H9 (cell line): Measurements from ENCODE around the gene SCNN1B. TPM values are rescaled to one million over a fixed set of nuclear protein-coding genes. Genes with fewer than 3 reads are reported as not detected.

Experiments
- DNase-seq: peaks from one replicate; pipeline ENCODE4 v3.0.0-alpha.2; 2017
- H2AFZ ChIP-seq: one replicate; pipeline ENCODE4 v1.6.1; 2013; ENCODE audit warnings: mild to moderate bottlenecking, low read length, control low read depth, moderate library complexity
- H2AK5ac ChIP-seq: 2 replicates; pipeline ENCODE4 v1.6.1; 2013; ENCODE audit warnings: low read length, control low read depth, mixed read lengths; ENCODE audit not compliant: insufficient read length
- H2BK120ac ChIP-seq: one replicate; pipeline ENCODE4 v1.6.1; 2013; ENCODE audit warnings: low read depth, mild to moderate bottlenecking, low read length, control low read depth, inconsistent platforms; ENCODE audit not compliant: poor library complexity, severe bottlenecking
- H2BK12ac ChIP-seq: 2 replicates; pipeline ENCODE4 v1.6.1; 2013; ENCODE audit warnings: low read length, control low read depth, mixed read lengths, low read depth; ENCODE audit not compliant: insufficient read length
- H2BK15ac ChIP-seq: 2 replicates; pipeline ENCODE4 v1.6.1; 2013; ENCODE audit warnings: low read depth, low read length, control low read depth
- H2BK20ac ChIP-seq: one replicate; pipeline ENCODE4 v1.6.1; 2013; ENCODE audit warnings: low read depth, mild to moderate bottlenecking, low read length, control low read depth, inconsistent platforms; ENCODE audit not compliant: poor library complexity, severe bottlenecking
- H2BK5ac ChIP-seq: 2 replicates; pipeline ENCODE4 v1.6.1; 2013; ENCODE audit warnings: low read length, control low read depth, mixed read lengths; ENCODE audit not compliant: insufficient read length
- H3K14ac ChIP-seq: 2 replicates; pipeline ENCODE4 v1.6.1; 2013; ENCODE audit warnings: low read length, control low read depth; ENCODE audit not compliant: insufficient read depth
- H3K18ac ChIP-seq: 2 replicates; pipeline ENCODE4 v1.6.1; 2013; ENCODE audit warnings: low read depth, mild to moderate bottlenecking, mixed read lengths, low read length, control low read depth; ENCODE audit not compliant: insufficient read length
- H3K23ac ChIP-seq: 2 replicates; pipeline ENCODE4 v1.6.1; 2013; ENCODE audit warnings: low read length, control low read depth, mixed read lengths, low read depth; ENCODE audit not compliant: insufficient read length
- H3K23me2 ChIP-seq: 2 replicates; pipeline ENCODE4 v1.6.1; 2013; ENCODE audit warnings: low read depth, mild to moderate bottlenecking, mixed read lengths, low read length, control low read depth; ENCODE audit not compliant: insufficient read length, poor library complexity, severe bottlenecking
- H3K27ac ChIP-seq: 2 replicates; pipeline ENCODE4 v1.5.1; 2013; ENCODE audit warnings: low read length, control low read depth, mixed read lengths, low read depth; ENCODE audit not compliant: insufficient read length
- H3K27me3 ChIP-seq: 2 replicates; pipeline ENCODE4 v1.6.1; 2013; ENCODE audit warnings: low read length, control low read depth, inconsistent platforms; ENCODE audit not compliant: insufficient read depth
- H3K4ac ChIP-seq: 2 replicates; pipeline ENCODE4 v1.6.1; 2013; ENCODE audit warnings: low read depth, mild to moderate bottlenecking, control low read depth, inconsistent platforms, low read length, moderate library complexity
- H3K4me1 ChIP-seq: 2 replicates; pipeline ENCODE4 v1.6.1; 2013; ENCODE audit warnings: low read length, control low read depth, inconsistent platforms; ENCODE audit not compliant: insufficient read depth
- H3K4me2 ChIP-seq: 2 replicates; pipeline ENCODE4 v1.6.1; 2013; ENCODE audit warnings: low read length, control low read depth, mixed read lengths; ENCODE audit not compliant: insufficient read length, insufficient read depth
- H3K56ac ChIP-seq: 2 replicates; pipeline ENCODE4 v1.6.1; 2013; ENCODE audit warnings: low read depth, mild to moderate bottlenecking, mixed read lengths, low read length, control low read depth; ENCODE audit not compliant: insufficient read length
- H3K79me1 ChIP-seq: 2 replicates; pipeline ENCODE4 v1.6.1; 2013; ENCODE audit warnings: low read depth, mild to moderate bottlenecking, moderate library complexity, low read length, control low read depth, inconsistent platforms; ENCODE audit not compliant: insufficient read depth, poor library complexity, severe bottlenecking
- H3K79me2 ChIP-seq: 2 replicates; pipeline ENCODE4 v1.6.1; 2013; ENCODE audit warnings: low read length, control low read depth, inconsistent platforms; ENCODE audit not compliant: insufficient read depth
- H3K9ac ChIP-seq: 2 replicates; pipeline ENCODE4 v1.6.1; 2013; ENCODE audit warnings: low read length, control low read depth, mixed read lengths; ENCODE audit not compliant: insufficient read length; ENCODE audit errors: extremely low read depth
- H3K9me3 ChIP-seq: one replicate; pipeline ENCODE4 v1.6.1; 2013; ENCODE audit warnings: low read depth, low read length, inconsistent platforms; ENCODE audit not compliant: control insufficient read depth
- H3T11ph ChIP-seq: one replicate; pipeline ENCODE4 v1.6.1; 2013; ENCODE audit warnings: mild to moderate bottlenecking, low read length, control low read depth, inconsistent platforms
- H4K20me1 ChIP-seq: one replicate; pipeline ENCODE4 v1.6.1; 2013; ENCODE audit not compliant: control insufficient read depth, insufficient read length, insufficient read depth
- H4K5ac ChIP-seq: 2 replicates; pipeline ENCODE4 v1.6.1; 2013; ENCODE audit warnings: low read depth, mild to moderate bottlenecking, mixed read lengths, low read length, control low read depth; ENCODE audit not compliant: insufficient read length
- H4K8ac ChIP-seq: replicated peaks from 2 replicates; pipeline ENCODE4 v1.6.1; 2013; ENCODE audit warnings: low read length, control low read depth, mixed read lengths, low read depth; ENCODE audit not compliant: insufficient read length
- H4K91ac ChIP-seq: 2 replicates; pipeline ENCODE4 v1.6.1; 2013; ENCODE audit warnings: low read depth, mild to moderate bottlenecking, moderate library complexity, mixed read lengths, low read length, control low read depth; ENCODE audit not compliant: insufficient read length
- H3K27ac Mint-ChIP-seq, 3 experiments: 2 replicates in 2 of 3; 3 replicates in 1 of 3; pipeline ENCODE4 v1.8.0; 2020 to 2021; ENCODE audit warnings: mixed read lengths in 3 of 3, mild to moderate bottlenecking in 1 of 3, moderate library complexity in 1 of 3
- H3K27me3 Mint-ChIP-seq: 2 replicates; pipeline ENCODE4 v1.8.0; 2021; ENCODE audit warnings: low read depth, mild to moderate bottlenecking, moderate library complexity, mixed read lengths
- H3K36me3 Mint-ChIP-seq, 3 experiments: 2 replicates in 2 of 3; 3 replicates in 1 of 3; pipeline ENCODE4 v1.8.0; 2020 to 2021; ENCODE audit warnings: low read depth in 3 of 3, mixed read lengths in 3 of 3; ENCODE audit not compliant: insufficient read depth in 1 of 3
- H3K4me1 Mint-ChIP-seq, 2 experiments: 2 replicates each; pipeline ENCODE4 v1.8.0; 2020; ENCODE audit warnings: mixed read lengths in 2 of 2
- H3K4me3 Mint-ChIP-seq, 2 experiments: 2 replicates in 1 of 2; 3 replicates in 1 of 2; pipeline ENCODE4 v1.8.0; 2020 to 2021; ENCODE audit warnings: mild to moderate bottlenecking in 2 of 2, mixed read lengths in 2 of 2, moderate library complexity in 1 of 2
- H3K9me3 Mint-ChIP-seq, 2 experiments: 2 replicates in 1 of 2; 3 replicates in 1 of 2; pipeline ENCODE4 v1.8.0; 2020; ENCODE audit warnings: mild to moderate bottlenecking in 2 of 2, mixed read lengths in 2 of 2, moderate library complexity in 1 of 2
- WGBS: extraction: QIAGEN DNeasy Blood & Tissue Kit; methylation state at CpG from one replicate; pipeline ENCODE4 v1.1.7; 2013; ENCODE audit warnings: missing lambda C conversion rate, low lambda C conversion rate, mixed read lengths; ENCODE audit not compliant: insufficient read length; ENCODE audit errors: extremely low coverage; 5-methylcytosine and 5-hydroxymethylcytosine counted together
- total RNA-seq: library from RNA; stranded (reverse); gene quantifications from 2 replicates; pipeline ENCODE4 v1.2.1, GENCODE V29; 2021
- TF ChIP-seq, protein P1 (sequence below): fragments of 200-600 bp; sonication (generic); conservative IDR thresholded peaks from 3 replicates; pipeline ENCODE4 v1.8.0; 2021; ENCODE audit warnings: antibody characterized with exemption, mild to moderate bottlenecking

Gene SCNN1B
- total RNA-seq, 1 experiment from 2014 or later: 0.11 TPM

- WGBS: no CpG with 5 or more reads among the region's 13 CpGs
- H2BK120ac ChIP-seq: no peak overlapping the region
- no peak overlapping the region for H3K14ac ChIP-seq
- H3K27me3 ChIP-seq: no peaks in the 10 kb centered on the region
- H2BK15ac ChIP-seq: no peak overlapping the region
- H3K4me1 ChIP-seq: no peaks in the 10 kb centered on the region
- no peak overlapping the region for H2BK5ac ChIP-seq
- no peak overlapping the region for H3K4me2 ChIP-seq
- no peak overlapping the region for H2AFZ ChIP-seq
- Mint-ChIP-seq H3K27me3 (no peaks in the 10 kb centered on the region; the same call in 1 of the 2 replicates), H3K4me1 (no peaks in the 10 kb centered on the region), H3K27ac (no peak overlapping the region), H3K4me3 (no peak overlapping the region), H3K9me3 (peaks cover 0 to 6% of the 10 kb centered on the region in 2 experiments; a peak in 2 of 5 replicates), H3K36me3 (no peaks in the 10 kb centered on the region; a peak in 1 of 7 replicates)
- H2AK5ac ChIP-seq: no peak overlapping the region
- H4K8ac ChIP-seq: no peak overlapping the region
- no peaks in the 10 kb centered on the region for H3K9me3 ChIP-seq
- no peak overlapping the region for H2BK12ac ChIP-seq
- no peak overlapping the region for H2BK20ac ChIP-seq
- H3K27ac ChIP-seq: no peak overlapping the region
- H3T11ph ChIP-seq: no peak overlapping the region
- H4K20me1 ChIP-seq: no peaks in the 10 kb centered on the region
- H3K56ac ChIP-seq: no peak overlapping the region
- H3K9ac ChIP-seq: no peak overlapping the region
- no peak overlapping the region for H4K91ac ChIP-seq
- H3K18ac ChIP-seq: no peak overlapping the region
- no peaks in the 10 kb centered on the region for H3K79me1 ChIP-seq
- DNase-seq: no peak
- H3K79me2 ChIP-seq: no peaks in the 10 kb centered on the region
- no peaks in the 10 kb centered on the region for H3K23me2 ChIP-seq
- H4K5ac ChIP-seq: no peak overlapping the region
- TF ChIP-seq, protein P1, sequence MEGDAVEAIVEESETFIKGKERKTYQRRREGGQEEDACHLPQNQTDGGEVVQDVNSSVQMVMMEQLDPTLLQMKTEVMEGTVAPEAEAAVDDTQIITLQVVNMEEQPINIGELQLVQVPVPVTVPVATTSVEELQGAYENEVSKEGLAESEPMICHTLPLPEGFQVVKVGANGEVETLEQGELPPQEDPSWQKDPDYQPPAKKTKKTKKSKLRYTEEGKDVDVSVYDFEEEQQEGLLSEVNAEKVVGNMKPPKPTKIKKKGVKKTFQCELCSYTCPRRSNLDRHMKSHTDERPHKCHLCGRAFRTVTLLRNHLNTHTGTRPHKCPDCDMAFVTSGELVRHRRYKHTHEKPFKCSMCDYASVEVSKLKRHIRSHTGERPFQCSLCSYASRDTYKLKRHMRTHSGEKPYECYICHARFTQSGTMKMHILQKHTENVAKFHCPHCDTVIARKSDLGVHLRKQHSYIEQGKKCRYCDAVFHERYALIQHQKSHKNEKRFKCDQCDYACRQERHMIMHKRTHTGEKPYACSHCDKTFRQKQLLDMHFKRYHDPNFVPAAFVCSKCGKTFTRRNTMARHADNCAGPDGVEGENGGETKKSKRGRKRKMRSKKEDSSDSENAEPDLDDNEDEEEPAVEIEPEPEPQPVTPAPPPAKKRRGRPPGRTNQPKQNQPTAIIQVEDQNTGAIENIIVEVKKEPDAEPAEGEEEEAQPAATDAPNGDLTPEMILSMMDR: no peak
- H3K4ac ChIP-seq: no peak overlapping the region
- H3K23ac ChIP-seq: no peak overlapping the region
Observed at GRCh38 chr16:23355106-23355670, 53.1 kb downstream of the SCNN1B start.
